ENCODE data around the gene PNMA8B.

PNMA8B gene

DNA sequence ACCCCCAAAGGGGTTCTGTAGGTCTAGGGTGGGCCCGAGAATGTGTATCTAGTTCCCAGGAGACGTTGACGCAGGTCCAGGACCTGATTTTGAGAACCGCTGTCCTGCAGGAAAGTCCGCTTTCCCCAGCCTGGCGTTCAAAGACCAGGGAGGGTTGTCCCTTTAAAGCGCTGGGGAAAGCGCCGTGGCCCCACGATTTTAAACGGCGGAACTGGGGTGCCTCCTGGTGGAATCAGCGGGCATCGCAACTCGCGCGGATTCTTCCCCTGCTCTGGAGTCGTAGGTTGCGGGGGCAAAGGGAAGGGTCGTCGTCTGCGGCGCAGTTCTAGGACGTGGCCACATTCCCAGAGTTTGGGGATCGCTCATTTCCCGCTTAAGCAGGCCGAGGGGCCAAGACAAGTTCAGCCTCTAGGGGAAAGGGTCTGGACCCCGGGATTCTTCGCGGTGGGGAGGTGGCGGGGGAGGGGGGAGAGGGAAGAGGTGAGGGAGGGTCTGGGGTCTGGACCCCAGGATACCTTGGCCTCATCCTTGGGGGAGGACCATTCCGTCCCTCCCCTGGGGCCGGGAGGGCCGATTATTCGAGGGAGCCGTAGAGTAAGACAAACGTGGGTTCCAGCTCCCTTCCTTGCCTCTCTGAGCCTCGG is 7.7 kb downstream of the PNMA8B start:
- DNase-seq (ENCODE audit: low read depth, low spot score): peak; percentile 58

- no peak for DNase-seq (ENCODE audit: low read depth, low spot score)
These were observed 8.4 kb downstream of the PNMA8B start for GRCh38 chr19:46487178-46487801.

DNA sequence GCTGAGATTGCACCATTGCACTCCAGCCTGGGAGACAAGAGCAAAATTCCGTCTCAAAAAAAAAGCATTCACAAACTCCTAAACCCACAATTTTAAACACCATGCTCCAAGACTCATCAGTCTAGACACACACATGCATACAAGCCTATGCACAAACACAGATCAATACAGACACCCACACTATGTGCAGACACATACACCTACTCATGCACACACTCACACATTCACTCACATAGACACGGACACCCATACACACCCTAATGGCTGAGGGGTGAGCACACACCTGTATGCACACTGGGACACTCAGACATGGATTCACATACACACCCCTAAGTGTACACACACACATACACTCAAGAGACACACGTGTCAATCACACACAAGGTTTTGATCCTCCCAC is 9.3 kb downstream of the PNMA8B start:
- no peak for DNase-seq (ENCODE audit: low read depth, low spot score)

DNA sequence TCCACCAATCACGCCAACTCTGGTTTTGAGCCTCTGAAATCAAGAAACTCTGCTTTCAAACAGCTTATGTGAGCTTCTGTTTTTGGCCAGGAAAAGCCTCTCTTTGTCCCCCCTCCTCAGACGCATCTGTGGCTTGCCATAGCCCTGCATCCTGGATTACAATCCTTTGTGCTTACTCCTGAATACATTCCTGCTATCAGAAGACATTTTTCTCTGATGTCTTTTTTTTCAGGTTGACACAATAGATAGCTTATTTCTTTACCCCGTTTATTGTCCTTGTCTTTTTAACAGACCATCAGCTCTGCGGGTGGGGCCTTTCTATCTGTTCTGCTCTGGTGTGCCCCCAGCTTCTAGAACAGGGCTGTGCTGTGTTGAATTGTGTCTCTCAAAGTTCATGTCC is 11.0 kb downstream of the PNMA8B start:
- DNase-seq (ENCODE audit: low read depth, low spot score): no peak

DNA sequence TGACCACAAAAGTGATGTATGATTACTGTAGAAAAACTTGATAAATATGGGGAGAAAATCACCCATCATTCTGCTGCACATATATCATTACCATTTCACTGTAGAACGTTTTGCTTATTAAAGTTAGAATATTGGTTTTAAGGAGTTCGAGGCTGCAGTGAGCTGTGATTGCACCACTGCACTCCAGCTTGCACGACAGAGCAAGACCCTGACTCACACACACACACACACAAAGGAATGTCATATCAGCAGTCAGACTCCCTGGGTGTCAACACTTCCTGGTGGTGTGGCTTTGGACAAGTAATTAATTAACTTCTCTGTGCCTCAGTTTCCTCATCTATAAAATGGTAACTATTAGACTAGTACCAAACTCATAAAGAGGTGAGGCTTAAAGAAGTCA is 13.0 kb downstream of the PNMA8B start:
- DNase-seq (ENCODE audit: low read depth, low spot score): no peak

DNA sequence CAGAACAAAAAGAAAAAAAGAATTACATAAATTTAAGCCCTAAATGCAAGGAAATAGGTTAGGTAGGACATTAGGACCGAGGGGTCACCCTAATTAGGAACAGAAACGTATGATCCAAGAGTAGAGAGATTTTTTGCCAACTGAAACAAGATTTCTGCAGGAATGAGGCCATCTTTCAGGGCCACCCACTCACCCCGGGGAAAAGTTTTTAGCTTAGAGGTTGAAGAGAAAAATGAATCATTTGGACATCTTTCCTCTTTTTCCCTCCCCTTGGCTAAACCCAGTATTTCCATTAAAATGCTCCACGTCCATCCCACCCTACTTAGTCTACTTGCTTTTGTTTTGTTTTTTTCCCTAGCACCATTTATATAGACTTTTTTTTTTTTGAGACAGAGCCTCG is 13.7 kb downstream of the PNMA8B start:
- no peak for DNase-seq (ENCODE audit: low read depth, low spot score)

DNA sequence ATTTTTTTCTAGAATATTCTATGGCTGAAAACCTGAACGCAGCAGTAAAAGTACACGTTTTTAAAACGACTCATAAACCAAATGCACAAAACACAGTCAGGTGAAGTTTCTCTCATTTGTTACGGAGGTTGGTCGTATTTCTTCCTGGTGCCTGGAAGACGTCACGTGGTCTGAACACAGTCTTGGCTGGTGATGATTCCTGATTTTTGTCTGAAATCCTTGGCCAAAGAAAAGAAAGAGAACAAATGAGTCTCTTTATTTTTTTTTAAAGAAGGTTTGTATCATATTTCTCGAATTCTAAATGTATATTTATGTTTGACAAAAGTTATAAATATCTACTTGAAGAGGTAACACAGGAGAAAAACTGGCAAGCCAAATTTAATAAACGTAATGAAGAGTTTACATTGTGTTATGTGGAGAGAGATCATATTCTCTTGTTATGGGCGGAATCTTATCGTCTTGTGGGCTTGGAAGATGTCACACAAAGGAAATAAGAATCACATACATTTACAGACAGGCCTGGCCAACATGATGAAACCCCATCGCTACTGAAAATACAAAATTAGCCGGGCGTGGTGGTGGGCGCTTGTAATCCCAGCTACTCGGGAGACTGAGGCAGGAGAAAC is 14.3 kb downstream of the PNMA8B start:
- no peak for DNase-seq (ENCODE audit: low read depth, low spot score)

DNA sequence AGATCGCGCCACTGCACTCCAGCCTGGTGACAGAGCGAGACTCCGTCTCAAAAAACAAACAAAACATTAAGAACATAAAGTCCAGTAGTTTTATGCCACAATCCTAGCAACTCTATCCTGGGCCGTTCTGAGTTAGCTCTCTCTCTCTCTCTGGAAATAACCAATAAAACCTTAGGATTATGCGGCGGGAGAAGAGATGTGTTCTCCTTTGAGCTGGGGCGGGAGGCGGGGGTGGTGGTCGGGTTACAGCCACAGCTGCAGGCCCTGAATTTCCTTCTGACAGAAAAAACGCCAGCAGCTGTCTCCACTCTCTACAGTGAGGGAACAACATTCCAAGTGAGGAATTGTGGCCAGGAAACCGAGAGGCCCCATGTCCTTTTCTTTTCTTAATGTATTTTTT is 15.3 kb downstream of the PNMA8B start:
- no peak for DNase-seq (ENCODE audit: low read depth, low spot score)

DNA sequence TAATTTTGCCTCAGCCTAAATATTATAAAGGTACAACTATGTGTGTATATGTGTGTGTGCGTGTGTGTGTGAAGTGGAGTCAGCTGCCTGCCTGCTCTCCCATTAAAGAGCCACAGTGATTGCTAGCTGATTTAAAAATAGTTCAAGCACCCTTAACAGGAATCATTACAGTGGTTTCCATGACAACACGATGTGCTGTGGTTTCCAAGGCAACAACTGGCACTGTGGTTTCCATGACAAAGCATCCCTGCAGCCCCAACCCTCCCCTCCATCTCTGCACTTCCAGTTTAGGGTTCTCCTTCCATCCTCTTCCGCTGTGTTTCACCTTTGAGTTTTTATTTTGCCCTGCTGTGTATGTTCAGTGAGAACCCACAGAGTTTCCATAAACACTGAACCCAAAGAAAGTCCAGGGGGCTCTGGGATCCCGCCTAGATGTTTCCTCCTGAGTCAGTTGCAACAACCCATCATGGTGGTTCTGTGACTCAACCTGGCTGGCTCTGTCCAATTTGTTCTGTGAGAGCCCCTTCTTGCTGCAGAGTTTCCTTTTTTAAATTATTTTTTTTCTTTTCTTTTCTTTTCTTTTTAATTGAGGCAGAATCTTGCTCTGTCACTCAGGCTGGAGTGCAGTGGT is 17.2 kb downstream of the PNMA8B start:
- DNase-seq (ENCODE audit: low read depth, low spot score): no peak

- DNase-seq (ENCODE audit: low read depth, low spot score): no peak
These were observed 19.7 kb downstream of the PNMA8B start for GRCh38 chr19:46475986-46476385.

DNA sequence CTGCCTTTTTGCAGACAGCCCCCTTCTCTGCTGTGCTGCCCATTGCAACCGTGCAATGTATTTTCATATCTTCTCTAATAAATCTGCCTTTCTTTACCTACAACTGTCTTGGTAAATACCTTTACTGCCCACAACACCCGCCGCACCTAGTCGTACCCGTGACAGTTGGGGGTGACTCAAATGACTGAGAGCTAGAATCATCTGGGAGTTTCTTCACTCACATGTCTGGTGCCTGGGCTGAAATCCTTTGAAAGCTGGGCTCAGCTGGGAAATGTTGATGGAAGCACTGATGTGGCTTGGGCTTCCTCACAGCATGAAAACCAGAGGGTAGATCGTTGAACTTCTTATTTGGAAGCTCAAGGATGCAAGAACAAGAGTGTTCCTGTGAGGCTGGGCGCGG is 21.5 kb downstream of the PNMA8B start:
- no peak for DNase-seq (ENCODE audit: low read depth, low spot score)

GRCh38 chr19:46472592-46472991 is 23.1 kb downstream of the PNMA8B start:
- no peak for DNase-seq (ENCODE audit: low read depth, low spot score)

GRCh38 chr19:46471811-46472543 is 23.7 kb downstream of the PNMA8B start:
- DNase-seq (ENCODE audit: low read depth, low spot score): no peak

DNA sequence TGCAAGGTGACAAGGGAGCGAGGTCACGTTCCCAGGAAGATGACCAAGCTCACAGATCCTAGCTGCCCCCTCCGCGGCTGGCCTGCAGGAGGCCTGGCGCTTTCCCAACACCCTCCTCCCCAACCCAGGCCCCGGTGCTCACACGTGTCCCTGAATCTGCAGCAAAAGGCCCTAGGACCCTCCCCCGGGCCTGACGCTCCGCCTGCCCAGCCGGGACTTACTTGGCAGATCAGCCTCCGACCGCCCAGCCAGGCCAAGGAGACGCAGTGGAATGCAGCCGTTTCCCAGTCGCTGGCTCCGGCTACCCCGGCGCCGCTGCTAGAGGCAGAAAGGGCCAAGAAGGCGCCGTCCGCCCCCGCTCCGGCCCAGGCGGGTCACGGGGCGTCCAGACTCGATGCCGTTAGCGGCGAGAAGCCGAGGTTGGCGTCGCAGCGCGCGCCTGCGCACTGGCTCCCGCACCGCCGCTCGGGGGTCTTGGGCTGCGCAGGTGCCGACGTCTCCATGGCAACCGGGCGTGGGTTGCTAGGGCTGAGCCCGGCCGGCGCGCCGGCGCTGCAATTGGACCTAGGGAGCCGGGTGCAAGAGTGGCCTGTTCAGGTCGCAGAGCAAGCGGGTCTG is 24.4 kb downstream of the PNMA8B start, which contains the start of gene PNMA8A:
Gene PNMA8A, minus strand, starts transcription at position 448 of the 618 bp plus-strand sequence. CDS start 528 bp downstream, outside the sequence.
- DNase-seq (ENCODE audit: low read depth, low spot score): no peak

- no peak for DNase-seq (ENCODE audit: low read depth, low spot score)
These were observed 25.3 kb downstream of the PNMA8B start for GRCh38 chr19:46470376-46470775.

GRCh38 chr19:46469541-46470185 is 26.0 kb downstream of the PNMA8B start:
- no peak for DNase-seq (ENCODE audit: low read depth, low spot score)

DNA sequence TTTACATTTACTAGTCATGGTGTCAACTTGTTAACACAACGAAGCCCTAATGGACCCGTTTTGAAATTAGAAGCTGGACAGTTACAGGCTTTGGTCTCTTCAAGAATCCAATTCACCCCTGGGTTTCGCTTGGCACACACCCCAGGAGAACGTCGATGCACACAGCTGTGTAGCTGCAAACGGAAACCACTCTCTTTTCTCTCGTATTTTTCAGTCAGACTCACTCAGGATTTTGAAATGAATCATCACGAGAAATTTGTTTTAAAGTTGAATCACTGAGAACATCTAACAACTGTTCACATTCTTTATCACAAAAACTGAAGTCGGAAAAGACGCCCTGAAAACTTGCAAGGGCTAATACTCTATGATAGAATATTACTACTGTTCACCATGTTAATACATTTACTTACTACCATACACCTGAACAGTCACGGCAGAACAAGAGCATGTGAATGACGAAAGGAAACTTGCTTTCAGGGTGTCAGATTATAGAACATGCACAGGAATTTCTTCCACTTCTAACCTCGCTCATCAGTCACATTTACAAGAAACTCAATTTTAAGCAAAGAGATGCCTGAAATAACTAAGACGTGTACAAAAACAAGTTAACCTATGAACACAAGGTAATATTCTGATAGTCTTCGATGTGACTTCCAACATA is 29.0 kb downstream of the PNMA8B start:
- no peak for DNase-seq (ENCODE audit: low read depth, low spot score)

DNA sequence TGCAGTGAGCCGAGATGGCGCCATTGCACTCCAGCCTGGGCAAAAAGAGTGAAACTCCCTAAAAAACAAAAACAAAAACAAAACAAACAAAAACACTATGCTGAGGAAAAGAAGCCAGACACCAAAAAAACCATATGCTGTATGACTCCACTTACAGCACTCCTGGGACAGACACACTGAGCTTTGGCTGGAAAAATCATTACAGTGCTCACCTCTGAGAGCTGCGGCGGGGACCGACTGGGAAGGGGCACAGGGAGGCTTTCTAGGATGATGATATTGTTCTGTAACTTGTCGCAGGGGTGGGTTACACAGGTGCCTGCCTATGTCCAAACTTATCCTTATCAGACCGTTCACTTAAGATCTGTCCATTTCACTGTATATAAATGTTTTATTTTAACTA is 32.2 kb downstream of the PNMA8B start:
- no peak for DNase-seq (ENCODE audit: low read depth, low spot score)

DNA sequence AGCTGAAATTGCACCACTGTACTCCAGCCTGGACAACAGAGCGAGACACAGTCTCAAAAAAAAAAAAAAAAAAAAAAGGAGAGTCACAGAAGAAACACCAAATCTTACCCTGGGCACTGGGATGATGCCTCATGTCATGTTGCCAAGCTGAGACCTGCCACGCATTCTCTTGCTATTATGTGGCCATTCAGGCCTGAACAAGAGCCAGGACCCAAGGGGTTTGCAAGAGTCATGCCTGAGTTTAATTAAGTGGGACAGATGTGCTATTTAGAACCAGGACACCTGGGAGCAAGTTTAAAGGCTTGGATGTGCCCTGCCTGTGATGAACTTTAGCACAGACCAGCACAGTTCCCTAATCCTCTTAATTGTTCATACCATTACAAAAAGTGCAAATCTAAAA is 34.1 kb downstream of the PNMA8B start:
- no peak for DNase-seq (ENCODE audit: low read depth, low spot score)

- no peak for DNase-seq (ENCODE audit: low read depth, low spot score)
These were observed 34.7 kb downstream of the PNMA8B start for GRCh38 chr19:46460981-46461380.
